Progenitor cell of endocrine pancreas (in vitro differentiated cells): ENCODE measurements around the gene ATP5F1D. TPM values are rescaled to one million over a fixed set of nuclear protein-coding genes. Genes with fewer than 3 reads are reported as not detected.

ENCODE experiments used
- DNase-seq: peaks from one replicate; pipeline ENCODE4 v3.0.0; 2021; ENCODE audit warnings: low spot score; ENCODE audit not compliant: unreplicated experiment
- H3K27ac Mint-ChIP-seq: 2 replicates; pipeline ENCODE4 v1.8.0; 2021; ENCODE audit warnings: mild to moderate bottlenecking, moderate library complexity, mixed read lengths
- H3K27me3 Mint-ChIP-seq: 2 replicates; pipeline ENCODE4 v1.8.0; 2021; ENCODE audit warnings: mixed read lengths
- H3K36me3 Mint-ChIP-seq: 2 replicates; pipeline ENCODE4 v1.8.0; 2022; ENCODE audit warnings: mixed read lengths; ENCODE audit not compliant: insufficient read depth
- H3K4me1 Mint-ChIP-seq: 2 replicates; pipeline ENCODE4 v1.8.0; 2021; ENCODE audit warnings: low read depth, mixed read lengths
- H3K4me3 Mint-ChIP-seq: 2 replicates; pipeline ENCODE4 v1.8.0; 2021; ENCODE audit warnings: low read depth, mild to moderate bottlenecking, moderate library complexity, mixed read lengths
- H3K9me3 Mint-ChIP-seq: 2 replicates; pipeline ENCODE4 v1.8.0; 2021; ENCODE audit warnings: low read depth, mixed read lengths
- CTCF ChIP-seq: fragments of 200-600 bp; sonication (generic); IDR thresholded peaks from one replicate; pipeline ENCODE4 v1.5.0; 2021; ENCODE audit warnings: antibody characterized with exemption, mild to moderate bottlenecking; ENCODE audit not compliant: unreplicated experiment
- total RNA-seq: library from RNA; stranded (reverse); gene quantifications from 2 replicates; pipeline ENCODE4 v1.2.1, GENCODE V29; 2021

The ATP5F1D gene
- total RNA-seq, 1 donor from 2014 or later = 107 TPM

- TF ChIP-seq CTCF = no peak
- Mint-ChIP-seq H3K27ac (no peak overlapping the region), H3K27me3 (no peaks in the 10 kb centered on the region), H3K36me3 (peaks cover 7% of the 10 kb centered on the region), H3K4me1 (no peaks in the 10 kb centered on the region), H3K9me3 (no peaks in the 10 kb centered on the region), H3K4me3 (no peak overlapping the region)
- no peak for DNase-seq
Measured at GRCh38 chr19:1229924-1230782, 11.4 kb upstream of the ATP5F1D start.

- no peak for TF ChIP-seq CTCF
- Mint-ChIP-seq H3K9me3 (no peaks in the 10 kb centered on the region), H3K36me3 (peaks cover 7% of the 10 kb centered on the region), H3K27ac (no peak overlapping the region), H3K27me3 (no peaks in the 10 kb centered on the region), H3K4me3 (no peak overlapping the region), H3K4me1 (no peaks in the 10 kb centered on the region)
- DNase-seq = no peak
Measured at GRCh38 chr19:1230783-1231489, 10.6 kb upstream of the ATP5F1D start.

- H3K27ac Mint-ChIP-seq = no peak overlapping the region
- TF ChIP-seq CTCF = no peak
- H3K4me3 Mint-ChIP-seq = no peak overlapping the region
- no peaks in the 10 kb centered on the region for H3K9me3 Mint-ChIP-seq
- H3K4me1 Mint-ChIP-seq = no peaks in the 10 kb centered on the region
- no peak for DNase-seq
- no peaks in the 10 kb centered on the region for H3K27me3 Mint-ChIP-seq
- peaks cover 7% of the 10 kb centered on the region for H3K36me3 Mint-ChIP-seq
Measured at GRCh38 chr19:1231729-1232637, 9.6 kb upstream of the ATP5F1D start.

- TF ChIP-seq CTCF = no peak
- Mint-ChIP-seq H3K4me1 (no peaks in the 10 kb centered on the region), H3K9me3 (no peaks in the 10 kb centered on the region), H3K27me3 (no peaks in the 10 kb centered on the region), H3K36me3 (peaks cover 7% of the 10 kb centered on the region), H3K27ac (no peak overlapping the region), H3K4me3 (no peak overlapping the region)
- no peak for DNase-seq
Measured at GRCh38 chr19:1232652-1233072, 8.9 kb upstream of the ATP5F1D start.
